Stimulated activated CD4-positive, alpha-beta T cell treated with anti-CD3 and anti-CD28 coated beads, Interleukin-12 subunit alpha, Interleukin-12 subunit beta, amount 100 ng/mL, for 4 hours (primary cell): Measurements from ENCODE around the gene MMP15.
A peak's percentile ranks its signal among the peaks of the same experiment; 100 is the strongest.
"Not testable (repeated sequence)": the region's sequence is repeated elsewhere in the genome, so short reads cannot be mapped to it uniquely, and the experiment has no call there.

ENCODE experiments used
- DNase-seq: peaks from one replicate; pipeline ENCODE4 v3.0.0-alpha.2; 2020

MMP15 gene

DNA sequence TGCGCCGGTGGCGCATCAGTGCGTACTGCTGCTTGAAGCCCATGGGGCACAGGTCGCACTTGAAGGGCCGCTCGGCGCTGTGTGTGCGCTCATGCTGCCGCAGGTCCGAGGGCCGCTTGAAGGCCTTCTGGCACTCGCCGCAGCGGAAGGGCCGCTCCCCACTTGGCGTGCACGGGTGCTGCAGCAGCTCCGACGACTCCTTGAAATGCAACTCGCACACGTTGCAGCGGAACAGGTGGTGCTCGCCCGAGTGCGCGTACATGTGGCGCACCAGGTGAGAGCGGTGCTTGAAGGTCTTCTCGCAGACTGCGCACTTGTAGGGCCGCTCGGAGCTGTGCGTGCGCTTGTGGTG lies 28.4 kb upstream of the MMP15 start:
- no peak for DNase-seq

DNA sequence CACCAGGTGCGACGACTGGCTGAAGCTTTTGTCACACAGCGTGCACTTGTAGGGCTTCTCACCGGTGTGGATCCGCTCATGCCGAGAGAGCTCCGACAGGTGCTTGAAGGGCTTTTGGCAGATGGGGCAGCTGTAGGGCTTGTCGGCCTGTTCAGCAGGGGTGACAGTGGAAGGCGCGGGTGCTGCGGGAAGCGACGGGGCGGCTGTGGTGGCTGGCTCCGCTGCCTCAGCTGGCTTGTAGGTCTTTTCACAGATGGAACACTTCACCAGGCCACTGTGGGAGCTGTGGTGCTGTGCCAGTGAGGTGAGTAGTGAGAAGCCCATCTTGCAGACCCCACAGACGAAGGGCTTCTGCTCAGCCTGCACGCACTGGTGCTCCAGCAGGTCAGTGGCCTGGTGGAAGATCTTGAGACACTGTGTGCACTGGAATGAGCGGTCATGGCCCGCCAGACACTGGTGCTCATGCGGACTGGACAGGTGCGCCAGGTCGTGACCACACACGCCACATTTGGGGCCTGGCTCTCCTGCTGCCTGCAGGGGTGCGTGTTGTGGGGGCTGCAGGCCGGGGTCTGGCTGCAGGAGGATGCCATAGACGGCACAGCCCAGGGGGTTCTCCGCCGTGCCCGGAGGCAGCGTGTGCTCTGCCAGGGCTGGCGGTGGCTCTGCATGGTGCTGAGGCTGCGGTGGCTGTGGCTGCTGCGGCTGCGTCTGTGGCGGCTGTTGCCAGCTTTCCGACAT lies 27.9 kb upstream of the MMP15 start:
- no peak for DNase-seq

DNA sequence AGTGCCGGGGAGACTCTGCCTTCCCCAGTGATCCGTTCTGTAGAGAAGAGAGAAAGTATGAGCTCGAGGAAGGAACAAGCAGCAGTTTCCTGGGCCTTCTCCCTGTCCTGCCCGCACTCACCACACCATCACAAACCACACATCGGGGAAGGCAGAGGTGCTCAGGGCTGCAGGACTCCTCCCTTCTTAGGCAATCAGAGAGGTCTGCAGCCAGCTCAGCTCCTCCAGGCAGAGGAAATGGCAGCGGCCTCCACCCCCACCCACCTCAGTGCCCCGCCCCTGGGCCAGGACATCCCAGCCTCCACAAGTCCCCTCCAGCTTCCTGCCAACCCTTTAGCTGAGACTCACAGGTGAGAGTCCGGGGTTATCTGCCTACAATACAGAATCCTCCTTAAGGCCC lies 27.1 kb upstream of the MMP15 start:
- peak; percentile 37 for DNase-seq

DNA sequence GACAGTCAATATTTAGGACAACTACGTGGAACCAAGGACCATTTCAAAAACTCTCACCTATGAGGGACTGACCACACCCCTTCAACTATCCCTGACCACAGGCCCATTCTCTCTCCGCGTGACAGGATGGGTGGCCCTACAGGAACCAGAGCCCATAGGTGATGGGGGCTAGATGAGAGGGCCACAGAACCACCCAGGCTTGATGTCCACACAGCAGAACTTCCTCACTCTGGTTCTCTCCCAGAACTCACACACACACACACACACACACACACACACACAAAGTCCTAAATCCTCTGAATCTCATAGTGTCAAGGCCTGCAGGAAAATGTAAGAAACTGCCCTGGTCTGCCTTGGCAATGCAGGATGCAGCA lies 26.6 kb upstream of the MMP15 start:
- no peak for DNase-seq

DNA sequence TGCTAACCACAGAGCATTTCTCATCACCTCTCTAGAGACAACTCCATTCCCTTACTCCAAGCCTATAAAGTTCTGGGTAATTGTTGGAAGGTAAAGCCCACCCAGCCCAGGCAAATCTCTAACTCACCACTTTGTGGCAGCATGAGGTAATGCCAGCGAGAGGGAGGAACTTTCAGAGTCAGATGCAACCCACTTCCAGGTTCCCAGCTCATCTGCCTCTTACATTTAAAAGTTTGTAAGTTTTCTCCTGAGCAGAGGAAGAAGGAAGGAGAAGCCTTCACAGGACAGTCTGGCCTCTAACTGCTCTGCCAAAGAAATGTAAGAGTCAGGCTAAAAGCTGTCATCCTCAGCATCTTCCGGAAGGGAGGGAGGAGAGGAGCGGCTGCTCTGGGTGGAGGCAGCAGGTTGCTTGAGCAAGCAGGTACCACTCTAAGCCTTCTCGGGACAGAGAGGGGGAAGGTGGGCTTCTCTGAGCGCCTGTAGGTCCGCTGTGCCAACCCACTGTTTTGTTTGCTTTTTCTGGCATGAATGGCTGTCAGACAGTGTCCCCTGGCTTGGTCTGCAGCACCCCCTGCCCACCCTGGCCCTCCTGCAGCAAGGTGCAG lies 26.1 kb upstream of the MMP15 start:
- DNase-seq, result peak; percentile 9

DNA sequence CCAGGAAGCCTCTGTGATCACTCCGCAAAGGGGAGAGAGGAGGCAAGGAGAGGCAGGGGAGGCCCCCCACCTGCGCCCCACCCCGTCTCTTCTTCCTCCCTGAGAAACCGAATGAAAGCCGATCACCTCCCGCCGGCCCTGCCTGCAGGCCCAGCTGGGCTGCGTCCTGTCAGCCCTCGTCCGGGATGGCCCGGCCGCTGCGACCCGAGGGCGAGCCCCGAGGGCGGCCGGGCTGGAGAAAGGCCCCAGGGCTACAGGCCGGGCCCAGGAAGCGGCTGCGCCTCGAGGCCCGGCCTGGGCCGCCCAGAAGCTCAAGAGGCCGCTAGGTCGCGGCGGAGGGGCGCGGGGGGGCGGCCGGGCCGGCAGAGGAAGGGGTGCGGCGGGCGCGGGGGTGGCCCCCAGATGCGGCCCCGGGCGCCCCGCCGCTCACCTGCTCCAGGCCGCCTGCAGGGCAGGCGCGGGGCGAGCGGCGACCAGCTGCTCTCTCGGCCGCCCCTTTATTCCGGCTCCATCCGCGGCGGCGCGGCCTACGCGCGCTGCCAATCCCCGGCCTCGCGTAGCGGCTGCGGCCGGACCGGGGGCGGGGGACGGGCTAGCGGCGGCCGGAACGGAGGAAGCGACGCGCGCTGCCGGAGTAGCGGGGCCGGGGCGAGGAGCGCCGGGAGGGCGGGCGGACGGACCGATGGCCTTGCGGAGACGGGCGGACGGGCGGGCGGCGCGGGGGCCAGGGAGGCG lies 25.4 kb upstream of the MMP15 start, which contains the start of gene ZNF319:
Gene ZNF319, minus strand, starts transcription at position 702 of the 735 bp plus-strand sequence. CDS start 2,407 bp downstream, outside the sequence.
- peak; percentile 18 for DNase-seq

DNA sequence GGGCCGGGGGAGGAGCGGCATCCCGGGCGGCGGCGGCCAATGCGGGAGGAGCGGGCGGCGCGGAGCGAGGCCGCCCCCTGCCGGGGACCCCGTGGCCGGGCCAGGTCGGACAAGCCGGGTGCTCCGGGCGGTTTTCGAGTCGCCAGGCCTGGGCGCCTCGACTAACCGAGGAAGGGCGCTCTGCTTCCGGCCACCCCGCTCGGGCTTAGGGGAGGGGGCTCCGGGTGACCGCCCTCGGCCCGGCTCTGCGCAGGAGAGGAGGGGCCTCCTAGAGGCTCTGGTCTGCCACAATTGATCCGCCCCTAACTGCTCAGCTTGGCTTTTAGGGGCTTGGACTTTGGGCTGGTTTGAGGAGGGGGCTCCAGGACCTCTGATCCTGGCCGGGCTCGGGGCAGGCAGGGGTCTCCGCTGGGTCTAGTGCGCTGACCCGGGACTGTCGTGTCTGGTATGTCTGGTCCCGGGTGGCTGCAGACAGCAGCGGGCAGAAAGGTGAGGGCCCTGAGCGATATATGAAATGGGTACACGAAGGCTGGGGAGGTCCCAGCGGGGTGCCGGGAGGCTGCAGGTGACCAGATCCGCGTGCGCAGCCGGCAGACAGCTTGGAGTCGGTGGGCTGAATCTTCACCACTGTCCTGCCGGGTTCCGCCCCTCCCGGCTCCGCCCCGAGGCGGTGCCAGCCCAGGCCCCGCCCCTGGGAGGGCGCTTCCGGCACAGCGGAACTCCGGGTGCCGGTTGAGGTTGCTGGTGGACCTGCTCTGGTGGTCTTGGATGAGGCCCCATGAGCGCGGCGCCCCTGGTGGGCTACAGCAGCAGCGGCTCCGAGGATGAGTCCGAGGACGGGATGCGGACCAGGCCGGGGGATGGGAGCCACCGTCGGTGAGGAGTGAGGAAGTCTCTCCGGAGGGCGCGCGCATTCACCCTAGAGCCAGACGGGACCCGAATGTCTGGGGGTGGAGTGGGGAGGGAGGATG lies 24.6 kb upstream of the MMP15 start, which contains the start of gene USB1:
Gene USB1, plus strand, starts transcription at position 702 of the 971 bp plus-strand sequence. Its CDS starts 77 bp downstream, at position 779.
- peak; percentile 81 for DNase-seq

DNA sequence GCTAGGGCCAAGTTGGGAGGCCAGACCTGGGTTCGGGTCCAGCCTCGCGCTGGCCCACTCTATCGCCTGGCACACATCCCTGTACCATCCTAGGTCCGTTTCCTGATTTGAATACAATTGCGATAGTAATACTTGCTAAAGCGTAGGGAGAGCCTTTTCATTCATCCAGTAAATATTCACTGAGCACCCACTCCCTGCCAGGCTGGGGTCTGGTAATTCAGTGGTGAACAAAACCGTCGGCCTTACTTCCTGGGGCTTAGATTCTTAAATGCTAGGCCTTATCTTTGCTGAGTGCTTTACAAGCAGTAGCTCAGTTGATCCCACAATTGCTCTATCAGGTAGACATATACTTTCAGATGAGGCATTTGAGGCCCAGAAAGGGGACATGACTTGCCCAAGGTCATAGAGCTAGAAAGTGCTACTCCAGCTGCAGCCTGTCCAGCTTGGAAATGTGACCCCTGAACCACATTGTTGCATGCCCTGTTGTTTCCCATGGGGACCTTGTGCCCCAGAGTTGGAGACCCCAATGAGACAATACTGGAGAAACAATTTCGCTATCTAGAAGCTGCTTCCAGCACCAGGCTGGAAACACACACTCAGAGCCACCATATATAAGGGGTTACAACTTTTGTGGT lies 23.7 kb upstream of the MMP15 start:
- DNase-seq, result no peak

DNA sequence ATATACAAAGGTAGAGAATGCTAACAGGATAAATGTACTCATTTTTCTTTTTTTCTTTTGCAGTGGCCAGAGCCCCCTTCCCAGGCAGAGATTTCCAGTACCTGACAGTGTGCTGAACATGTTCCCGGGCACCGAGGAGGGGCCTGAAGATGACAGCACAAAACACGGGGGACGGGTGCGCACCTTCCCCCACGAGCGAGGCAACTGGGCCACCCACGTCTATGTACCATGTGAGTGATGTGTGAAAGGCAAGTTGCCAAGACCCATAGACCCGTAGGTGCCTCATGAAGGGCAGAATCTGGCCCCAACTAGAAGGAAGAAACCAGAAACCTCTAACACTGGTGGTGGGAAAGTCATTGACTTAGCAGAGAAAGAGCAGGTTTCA lies 23.1 kb upstream of the MMP15 start:
- DNase-seq, result no peak

DNA sequence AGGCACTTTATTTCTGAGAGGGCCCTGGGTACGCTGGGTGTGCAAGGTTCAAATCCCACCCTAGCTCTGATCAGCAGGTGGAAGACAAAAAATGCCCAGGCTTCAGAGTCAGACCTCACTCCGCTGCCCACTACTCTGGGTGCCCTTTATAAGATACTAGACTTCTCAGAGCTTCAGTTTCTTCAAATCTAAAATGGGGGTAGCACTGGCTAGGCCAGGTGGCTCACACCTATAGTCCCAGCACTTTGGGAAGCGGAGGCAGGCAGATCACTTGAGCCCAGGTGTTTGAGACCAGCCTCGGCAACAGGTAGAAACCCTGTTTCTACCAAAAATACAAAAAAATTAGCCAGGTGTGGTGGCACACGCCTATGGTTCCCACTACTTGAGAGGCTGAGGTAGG lies 22.6 kb upstream of the MMP15 start:
- DNase-seq, result no peak

DNA sequence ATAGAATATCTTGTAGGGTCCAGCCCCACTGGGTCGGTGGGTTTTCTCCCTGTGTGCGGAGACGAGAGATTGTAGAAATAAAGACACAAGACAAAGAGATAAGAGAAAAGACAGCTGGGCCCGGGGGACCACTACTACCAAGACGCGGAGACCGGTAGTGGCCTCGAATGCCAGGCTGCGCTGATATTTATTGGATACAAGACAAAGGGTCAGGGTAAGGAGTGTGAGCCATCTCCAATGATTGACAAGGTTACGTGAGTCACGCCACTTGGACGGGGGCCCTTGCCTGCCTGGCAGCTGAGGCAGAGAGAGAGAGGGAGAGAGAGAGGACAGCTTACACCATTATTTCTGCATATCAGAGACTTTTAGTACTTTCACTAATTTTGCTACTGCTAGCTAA lies 20.8 kb upstream of the MMP15 start:
- DNase-seq, result not testable (repeated sequence)

DNA sequence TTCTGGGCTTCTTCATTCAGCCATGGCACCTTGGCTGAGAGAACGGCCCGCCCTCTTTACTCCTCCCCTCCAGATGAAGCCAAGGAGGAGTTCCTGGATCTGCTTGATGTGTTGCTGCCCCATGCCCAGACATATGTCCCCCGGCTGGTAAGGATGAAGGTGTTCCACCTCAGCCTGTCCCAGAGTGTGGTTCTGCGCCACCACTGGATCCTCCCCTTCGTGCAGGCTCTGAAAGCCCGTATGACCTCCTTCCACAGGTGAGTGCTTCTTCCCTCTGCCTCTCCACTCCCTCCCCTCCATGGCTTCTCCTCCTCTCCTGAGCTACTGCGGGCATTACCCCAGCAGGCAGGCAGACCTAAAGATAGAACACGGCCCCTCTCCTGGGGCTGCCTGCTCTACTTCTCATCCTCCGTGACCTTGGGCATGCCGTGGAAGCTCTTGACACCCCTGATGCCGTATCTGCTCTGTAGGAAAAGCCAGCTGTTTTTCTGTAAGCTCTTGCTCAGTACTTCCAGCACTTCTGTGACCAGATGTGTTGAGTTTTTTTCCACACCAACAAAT lies 15.6 kb upstream of the MMP15 start:
- no peak for DNase-seq

DNA sequence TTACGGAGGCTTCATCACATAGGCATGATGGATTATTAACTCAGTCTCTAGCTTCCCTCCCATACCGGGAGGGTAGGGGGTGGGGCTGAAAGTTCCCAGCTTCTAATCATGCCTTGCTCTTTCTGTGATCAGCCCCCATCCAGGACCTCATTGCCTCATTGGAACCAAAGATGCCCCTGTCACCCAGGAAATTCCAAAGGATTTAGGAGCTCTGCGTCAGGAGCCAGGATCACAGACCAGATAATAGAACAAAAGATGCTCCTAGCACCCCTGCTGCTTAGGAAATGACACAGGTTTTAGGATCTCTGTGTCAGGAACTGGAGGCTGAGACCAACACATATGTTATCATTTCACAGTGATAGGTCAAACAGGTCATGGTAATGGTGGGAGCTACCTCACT lies 14.7 kb upstream of the MMP15 start:
- no peak for DNase-seq

DNA sequence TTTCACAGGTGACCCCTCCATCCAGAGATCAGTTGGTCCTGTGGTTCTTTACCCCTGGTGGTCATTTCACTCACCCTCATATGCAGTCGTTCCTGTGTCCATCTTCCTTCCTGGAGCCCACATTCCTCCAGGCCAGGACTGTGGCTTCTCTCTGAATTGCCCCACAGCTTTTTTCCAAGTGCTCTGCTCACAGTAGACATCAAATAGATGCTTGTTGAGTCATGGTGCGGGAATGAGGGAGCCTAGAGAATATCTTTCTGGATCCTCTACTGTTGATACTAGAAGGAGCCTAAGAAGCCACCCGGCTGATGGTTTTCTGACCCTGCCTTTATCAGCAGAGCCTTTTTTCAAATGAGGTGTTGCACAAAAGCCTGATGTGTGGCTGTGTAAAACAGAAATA lies 13.9 kb upstream of the MMP15 start:
- DNase-seq, result no peak

DNA sequence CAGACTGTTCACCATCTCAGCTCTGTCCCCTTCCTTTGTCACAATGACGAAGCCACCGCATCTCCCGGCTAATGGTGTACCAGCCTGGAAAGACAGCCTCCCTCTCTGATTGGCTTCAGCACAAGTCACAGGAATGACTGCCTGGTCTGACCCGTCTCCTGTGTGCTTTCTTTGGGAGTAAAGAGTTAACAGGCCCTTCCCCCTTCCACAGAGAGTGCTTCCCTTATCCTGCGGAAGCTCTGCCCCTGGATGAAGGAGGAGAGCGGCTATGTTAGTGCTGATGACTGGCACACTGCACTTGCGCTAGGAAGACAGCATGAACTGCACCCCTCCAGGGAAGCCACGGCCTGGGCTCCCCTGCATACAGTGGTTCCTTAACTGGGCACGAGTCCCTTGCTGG lies 13.1 kb upstream of the MMP15 start:
- no peak for DNase-seq

DNA sequence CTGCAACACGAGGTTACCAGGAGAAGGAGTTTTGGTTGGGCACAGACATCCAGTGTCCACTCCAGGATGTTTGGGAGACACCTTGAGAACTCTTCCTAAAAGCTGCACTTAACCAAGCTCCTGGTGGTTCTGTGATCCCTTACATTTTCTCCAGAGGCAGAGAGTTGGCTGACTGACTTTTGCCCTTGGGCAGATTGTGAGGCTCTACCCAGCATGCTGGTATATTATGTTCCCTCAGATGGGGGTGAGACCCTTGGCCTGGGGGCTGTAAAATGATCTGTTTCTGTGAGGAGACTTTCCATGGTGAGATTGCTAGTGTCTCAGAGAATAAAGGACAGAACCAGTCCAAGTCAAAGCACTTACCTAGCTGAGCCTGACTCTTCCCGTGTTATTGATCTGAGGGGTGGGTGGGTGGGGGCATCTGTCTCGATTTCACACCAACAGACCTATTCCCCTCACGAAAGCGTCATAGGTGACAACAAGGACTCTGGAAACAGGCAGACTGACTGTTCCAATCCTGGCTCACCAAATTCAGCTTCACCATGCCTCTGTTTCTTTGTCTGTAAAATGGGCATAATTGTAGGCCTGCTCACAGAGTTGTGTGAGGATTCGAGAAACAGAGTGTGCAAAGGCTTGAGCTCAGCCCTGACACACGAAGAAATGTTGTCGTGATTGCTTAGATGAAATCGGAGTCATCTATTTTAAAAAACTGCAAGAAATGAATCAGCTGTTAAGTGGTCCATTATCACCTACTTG lies 12.2 kb upstream of the MMP15 start:
- no peak for DNase-seq

DNA sequence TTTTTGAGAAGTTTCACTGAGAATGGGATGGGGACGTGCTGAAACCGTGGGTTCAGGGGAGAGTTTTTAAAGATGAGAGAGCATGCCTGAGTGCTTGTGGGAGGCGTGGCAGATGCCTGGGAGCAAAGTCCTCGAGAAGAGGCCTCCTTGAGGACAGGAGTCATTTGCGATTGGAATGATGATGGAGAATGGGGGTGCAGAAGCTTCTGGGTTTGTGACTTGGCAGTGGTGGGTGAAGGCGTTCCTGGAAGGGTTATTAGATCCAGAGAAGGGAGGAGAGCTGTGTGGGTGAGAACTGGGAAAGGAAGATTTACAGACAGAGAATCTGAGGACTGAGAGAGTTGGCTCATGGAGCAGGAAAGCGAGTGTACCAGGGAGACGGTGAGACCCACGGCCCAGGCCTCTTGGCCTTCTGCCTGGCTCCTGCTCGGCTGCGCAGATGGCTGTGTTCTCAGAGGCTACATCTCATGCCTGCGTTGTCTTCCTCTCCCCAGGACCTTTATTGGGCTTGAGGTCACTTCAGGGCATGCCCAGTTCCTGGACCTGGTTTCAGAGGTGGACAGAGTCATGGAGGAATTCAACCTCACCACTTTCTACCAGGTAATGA lies 8.6 kb upstream of the MMP15 start:
- DNase-seq, result no peak

DNA sequence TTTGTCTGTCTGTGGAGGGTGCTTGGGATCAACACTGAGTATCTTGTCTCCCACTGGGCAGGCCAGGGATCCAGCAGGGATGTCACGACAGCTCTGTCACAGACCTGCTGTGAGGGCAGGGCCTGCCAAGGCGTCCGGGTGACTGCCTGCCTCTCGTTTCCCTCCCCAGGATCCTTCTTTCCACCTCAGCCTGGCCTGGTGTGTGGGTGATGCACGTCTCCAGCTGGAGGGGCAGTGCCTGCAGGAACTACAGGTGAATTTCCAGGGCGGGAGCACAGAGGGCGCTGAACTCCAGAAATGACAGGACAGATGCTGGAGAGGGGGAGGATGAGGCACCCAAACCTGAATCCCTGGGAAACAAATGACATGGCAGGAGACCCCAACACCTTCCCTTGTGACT lies 6.8 kb upstream of the MMP15 start:
- no peak for DNase-seq

DNA sequence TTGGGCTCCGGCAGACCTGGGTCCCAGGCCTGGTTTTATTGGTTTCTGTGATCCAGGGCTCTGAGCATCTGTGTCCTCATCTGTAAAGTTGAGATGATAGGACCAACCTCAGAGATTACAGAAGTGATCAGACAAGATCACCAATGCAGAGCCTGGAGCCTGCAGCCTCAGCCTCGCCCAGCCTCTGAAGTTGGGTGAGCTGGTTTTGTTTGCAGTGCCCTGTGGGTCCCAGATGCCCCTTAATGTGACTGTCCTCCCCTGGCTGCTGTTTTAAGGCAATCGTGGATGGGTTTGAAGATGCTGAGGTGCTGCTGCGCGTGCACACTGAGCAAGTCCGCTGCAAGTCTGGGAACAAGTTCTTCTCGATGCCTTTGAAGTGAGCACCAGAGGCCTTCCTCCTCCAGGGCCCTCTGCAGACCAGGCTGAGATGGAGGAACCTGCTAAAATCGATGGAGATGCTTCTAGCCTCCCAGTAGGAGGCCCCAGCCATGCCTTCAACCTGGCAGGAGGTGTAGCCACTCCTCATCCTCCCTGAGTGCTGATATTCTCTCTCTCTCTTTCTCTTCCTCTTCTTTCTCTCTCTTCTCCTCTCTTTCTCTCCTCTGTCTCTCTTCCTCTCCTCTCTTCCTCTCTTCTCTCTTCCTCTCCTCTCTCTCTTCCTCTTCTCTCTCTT lies 5.6 kb upstream of the MMP15 start:
- no peak for DNase-seq
